HG02571 (cell line): ENCODE results near the gene MED16.

Experiments
- ATAC-seq: cut with Tn5 transposase; IDR thresholded peaks from one replicate; pipeline ENCODE4 v1.9.1; 2021; ENCODE audit warnings: mild to moderate bottlenecking, moderate library complexity; ENCODE audit not compliant: unreplicated experiment

The MED16 gene

GRCh38 chr19:872266-872951 is 20.6 kb downstream of the MED16 start:
- no peak for ATAC-seq

- ATAC-seq, result no peak
Measured at GRCh38 chr19:871446-872265, 21.3 kb downstream of the MED16 start.

- no peak for ATAC-seq
Measured at GRCh38 chr19:870963-871401, 22.0 kb downstream of the MED16 start.

GRCh38 chr19:870314-870713 is 22.7 kb downstream of the MED16 start:
- ATAC-seq, result no peak

GRCh38 chr19:869245-870177 is 23.5 kb downstream of the MED16 start:
- ATAC-seq, result no peak

- no peak for ATAC-seq
Measured at GRCh38 chr19:868458-869244, 24.3 kb downstream of the MED16 start.

GRCh38 chr19:867855-868457 is 25.0 kb downstream of the MED16 start:
- ATAC-seq, result no peak

- no peak for ATAC-seq
Measured at GRCh38 chr19:867301-867793, 25.6 kb downstream of the MED16 start.

GRCh38 chr19:866769-867300 is 26.2 kb downstream of the MED16 start:
- ATAC-seq, result no peak

- ATAC-seq, result no peak
Measured at GRCh38 chr19:863315-863620, 29.7 kb downstream of the MED16 start.

GRCh38 chr19:862581-863314 is 30.2 kb downstream of the MED16 start:
- ATAC-seq, result no peak

GRCh38 chr19:861756-862580 is 31.0 kb downstream of the MED16 start:
- no peak for ATAC-seq

- ATAC-seq, result no peak
Measured at GRCh38 chr19:861141-861755, 31.7 kb downstream of the MED16 start.

GRCh38 chr19:858868-859843 is 33.8 kb downstream of the MED16 start, which contains the start of gene CFD:
Gene CFD, plus strand, starts transcription at chr19:859664. Its CDS starts 26 bp downstream, at chr19:859690.
- ATAC-seq, result no peak

GRCh38 chr19:858284-858683 is 34.7 kb downstream of the MED16 start:
- ATAC-seq, result no peak

GRCh38 chr19:855566-856120 is 37.3 kb downstream of the MED16 start:
- ATAC-seq, result no peak
